NOMO-1 treated with dmso at 0.1 percent for 144 hours (cell line): ENCODE results near the gene ZNF407.
"Not testable (repeated sequence)": the region's sequence is repeated elsewhere in the genome, so short reads cannot be mapped to it uniquely, and the experiment has no call there.

ENCODE experiments used
- DNase-seq: peaks from one replicate; lab custom pipeline; 2025; ENCODE audit not compliant: unreplicated experiment; lab: John Stamatoyannopoulos, UW

Gene ZNF407

DNA sequence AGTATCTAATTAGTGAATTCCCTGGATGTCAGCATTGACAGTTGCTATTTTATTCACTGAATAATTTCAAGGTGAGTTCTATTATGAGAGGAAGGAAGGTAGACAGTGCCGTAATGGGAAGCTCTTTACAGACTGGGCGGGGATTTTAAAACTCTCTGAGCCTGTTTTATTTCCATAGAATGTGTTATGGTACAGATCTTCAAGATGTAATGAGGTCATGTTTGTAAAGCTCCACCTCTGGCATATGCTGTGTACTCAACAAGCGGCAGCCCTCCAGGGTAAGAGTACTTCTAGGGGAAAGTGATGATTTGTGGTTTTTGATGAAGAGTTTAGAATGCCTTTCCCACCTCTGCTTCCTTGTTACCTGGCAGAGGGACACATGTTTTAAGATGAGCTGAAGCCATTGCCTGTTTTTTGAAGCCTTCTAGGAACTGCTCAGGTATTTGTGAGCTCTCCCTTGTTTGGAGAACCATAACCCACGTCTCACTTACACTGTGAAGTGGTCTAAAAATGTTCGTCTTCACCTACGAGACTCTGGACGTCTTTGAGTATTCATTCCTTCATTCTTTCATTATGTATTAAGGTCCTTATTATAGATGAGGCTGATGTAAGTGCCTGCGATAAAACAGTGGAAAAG is 360.0 kb downstream of the ZNF407 start:
- DNase-seq, result no peak

DNA sequence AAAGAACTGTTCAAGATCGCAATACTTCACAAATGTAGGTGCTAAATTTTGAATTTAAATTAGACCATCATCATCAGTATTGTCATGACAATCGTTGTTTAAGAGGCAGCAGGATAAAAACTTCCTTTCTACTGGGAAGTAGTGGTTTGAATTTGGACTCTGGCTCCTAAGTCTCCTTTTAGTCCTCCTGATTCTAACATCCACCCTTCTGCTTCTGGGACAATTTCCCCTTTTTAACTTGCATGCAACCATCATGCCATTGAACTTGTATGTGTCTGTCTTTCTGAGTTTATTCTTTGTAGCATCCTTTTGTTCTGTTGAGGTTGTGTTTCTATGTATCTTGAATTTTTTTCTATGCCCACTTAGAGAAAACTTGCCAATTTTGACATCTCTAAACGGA is 361.5 kb downstream of the ZNF407 start:
- no peak for DNase-seq

DNA sequence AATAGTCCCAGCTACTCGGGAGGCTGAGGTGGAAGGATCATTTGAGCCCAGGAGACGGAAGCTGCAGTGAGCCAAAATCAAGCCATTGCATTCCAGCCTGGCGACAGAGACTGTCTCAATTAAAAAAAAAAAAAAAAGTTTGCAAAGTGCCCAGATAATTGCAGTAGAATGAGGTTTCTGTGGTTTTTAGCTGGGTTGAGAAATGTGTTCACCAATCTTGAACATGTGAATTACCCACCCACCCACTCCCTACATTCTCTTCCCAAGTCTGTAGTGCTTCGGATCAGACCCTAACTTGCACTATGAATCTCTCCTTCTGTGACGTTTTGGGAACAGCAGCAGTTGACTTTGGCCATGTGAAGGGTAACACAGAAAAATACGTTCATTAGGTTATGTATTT is 363.9 kb downstream of the ZNF407 start:
- DNase-seq, result no peak

DNA sequence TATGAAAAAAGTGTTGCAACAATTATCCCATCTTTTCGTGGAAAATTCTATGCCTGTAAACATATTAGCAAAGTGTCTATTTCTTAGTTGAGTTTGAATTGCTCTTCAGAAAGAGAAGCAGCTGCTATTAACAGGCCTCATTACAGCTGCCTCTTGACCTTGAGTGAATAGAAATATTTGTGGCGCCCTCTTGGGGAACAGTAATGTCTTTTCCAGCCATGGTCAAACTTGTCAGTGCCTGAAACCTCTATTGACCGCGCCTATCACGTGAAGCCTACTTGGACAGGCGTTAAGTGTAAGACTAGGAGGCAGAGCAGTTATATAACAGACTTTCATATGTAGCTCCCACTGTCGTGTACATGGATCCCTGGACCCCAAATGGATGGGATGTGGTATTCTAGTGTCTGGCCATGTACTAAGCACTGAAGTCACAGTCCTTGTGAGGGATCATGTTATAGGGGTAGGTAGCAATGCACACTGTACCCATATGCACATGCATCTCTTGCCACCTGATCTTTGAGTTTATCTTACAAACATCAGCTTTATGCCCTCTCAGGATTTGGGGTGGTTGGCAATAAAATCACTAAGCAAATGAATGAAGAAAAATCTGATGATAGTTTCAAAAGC is 366.3 kb downstream of the ZNF407 start:
- peak; percentile 2 for DNase-seq

GRCh38 chr18:74965682-74966081 is 368.0 kb downstream of the ZNF407 start:
- no peak for DNase-seq

GRCh38 chr18:74967438-74967837 is 369.8 kb downstream of the ZNF407 start:
- no peak for DNase-seq

GRCh38 chr18:74967979-74968378 is 370.3 kb downstream of the ZNF407 start:
- no peak for DNase-seq

GRCh38 chr18:74971358-74971757 is 373.7 kb downstream of the ZNF407 start:
- DNase-seq, result not testable (repeated sequence)

DNA sequence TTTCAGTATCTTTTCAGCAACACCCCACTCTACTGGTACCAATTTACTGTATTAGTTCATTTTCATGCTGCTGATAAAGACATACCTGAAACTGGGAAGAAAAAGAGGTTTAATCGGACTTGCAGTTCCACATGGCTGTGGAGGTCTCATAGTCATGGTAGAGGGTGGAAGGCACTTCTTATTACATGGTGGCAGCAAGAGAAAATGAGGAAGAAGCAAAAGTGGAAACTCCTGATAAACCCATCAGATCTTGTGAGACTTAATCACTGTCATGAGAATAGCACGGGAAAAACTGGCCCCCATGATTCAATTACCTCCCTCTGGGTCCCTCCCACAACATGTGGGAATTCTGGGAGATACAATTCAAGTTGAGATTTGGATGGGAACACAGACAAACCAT is 374.1 kb downstream of the ZNF407 start:
- not testable (repeated sequence) for DNase-seq

DNA sequence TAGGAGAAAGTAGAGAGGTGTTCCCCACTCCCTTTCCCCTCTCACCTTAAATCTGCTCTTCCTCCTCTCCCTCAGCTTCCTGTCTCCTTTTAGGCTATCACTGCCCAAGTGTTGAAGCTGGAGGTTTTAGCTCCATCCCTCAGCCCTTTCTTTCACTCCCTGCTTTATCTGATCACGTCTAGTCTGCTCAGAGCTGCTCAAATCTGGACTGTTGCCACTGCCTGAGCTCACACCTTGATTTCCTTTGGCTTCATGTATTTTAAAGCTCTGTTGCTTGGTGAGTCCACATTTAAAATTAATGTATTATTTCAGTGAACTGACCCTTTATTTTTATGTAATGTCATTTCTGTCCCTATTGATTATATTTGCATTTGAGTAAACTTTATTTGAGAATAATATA is 374.7 kb downstream of the ZNF407 start:
- DNase-seq, result no peak

- no peak for DNase-seq
Observed at GRCh38 chr18:74975001-74975400, 377.3 kb downstream of the ZNF407 start.

DNA sequence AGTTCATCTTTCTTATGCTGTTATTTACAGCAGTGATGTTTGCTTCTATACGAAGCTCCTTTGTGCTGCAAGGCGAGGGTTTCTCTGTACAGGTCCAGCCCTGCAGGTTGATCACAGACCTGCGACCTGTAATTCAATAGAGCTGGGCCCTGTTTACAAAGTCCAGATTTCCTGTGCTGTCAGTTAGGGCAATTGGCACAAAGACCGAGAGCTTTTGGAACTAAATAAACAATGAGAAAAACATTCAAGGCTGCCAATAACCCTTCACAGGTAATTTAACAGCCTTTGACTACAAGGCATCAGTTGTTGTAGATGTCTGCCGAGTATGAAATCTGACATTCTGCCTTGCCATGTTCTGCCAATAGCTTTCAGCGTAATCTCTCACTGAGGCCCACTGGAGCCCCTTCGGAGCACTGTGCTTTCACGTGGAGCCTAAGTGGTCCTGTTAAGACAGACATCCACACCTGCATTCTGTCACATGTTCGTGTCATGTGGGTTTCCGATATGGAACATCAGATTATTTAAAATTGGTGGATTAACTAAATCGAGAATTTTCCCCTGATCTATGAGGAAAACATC is 378.8 kb downstream of the ZNF407 start:
- no peak for DNase-seq

DNA sequence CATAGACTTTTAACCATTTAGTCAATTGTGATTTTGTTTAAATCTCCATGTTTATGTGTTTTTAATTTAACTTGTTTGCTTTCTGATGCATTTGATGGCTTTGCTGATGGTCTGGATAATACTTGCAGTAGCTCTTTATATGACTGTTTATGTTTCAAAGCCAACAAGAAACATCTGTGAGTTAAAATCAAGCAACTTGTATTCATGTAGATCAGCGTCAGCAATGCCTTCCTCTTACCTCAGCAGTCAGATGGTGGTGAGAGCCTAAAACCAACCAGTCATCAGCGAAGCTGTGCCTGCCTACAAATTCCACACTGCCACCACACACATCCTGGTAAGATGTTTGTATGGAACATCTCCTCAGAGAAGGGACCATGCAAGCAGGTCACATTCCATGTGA is 379.4 kb downstream of the ZNF407 start:
- no peak for DNase-seq

GRCh38 chr18:74980669-74981068 is 383.0 kb downstream of the ZNF407 start:
- DNase-seq, result no peak

- no peak for DNase-seq
Observed at GRCh38 chr18:74981476-74981875, 383.8 kb downstream of the ZNF407 start.

GRCh38 chr18:74982946-74983635 is 385.4 kb downstream of the ZNF407 start:
- peak; percentile 19 for DNase-seq

GRCh38 chr18:74989134-74989533 is 391.5 kb downstream of the ZNF407 start:
- no peak for DNase-seq

GRCh38 chr18:74990563-74991081 is 393.0 kb downstream of the ZNF407 start:
- peak; percentile 61 for DNase-seq

DNA sequence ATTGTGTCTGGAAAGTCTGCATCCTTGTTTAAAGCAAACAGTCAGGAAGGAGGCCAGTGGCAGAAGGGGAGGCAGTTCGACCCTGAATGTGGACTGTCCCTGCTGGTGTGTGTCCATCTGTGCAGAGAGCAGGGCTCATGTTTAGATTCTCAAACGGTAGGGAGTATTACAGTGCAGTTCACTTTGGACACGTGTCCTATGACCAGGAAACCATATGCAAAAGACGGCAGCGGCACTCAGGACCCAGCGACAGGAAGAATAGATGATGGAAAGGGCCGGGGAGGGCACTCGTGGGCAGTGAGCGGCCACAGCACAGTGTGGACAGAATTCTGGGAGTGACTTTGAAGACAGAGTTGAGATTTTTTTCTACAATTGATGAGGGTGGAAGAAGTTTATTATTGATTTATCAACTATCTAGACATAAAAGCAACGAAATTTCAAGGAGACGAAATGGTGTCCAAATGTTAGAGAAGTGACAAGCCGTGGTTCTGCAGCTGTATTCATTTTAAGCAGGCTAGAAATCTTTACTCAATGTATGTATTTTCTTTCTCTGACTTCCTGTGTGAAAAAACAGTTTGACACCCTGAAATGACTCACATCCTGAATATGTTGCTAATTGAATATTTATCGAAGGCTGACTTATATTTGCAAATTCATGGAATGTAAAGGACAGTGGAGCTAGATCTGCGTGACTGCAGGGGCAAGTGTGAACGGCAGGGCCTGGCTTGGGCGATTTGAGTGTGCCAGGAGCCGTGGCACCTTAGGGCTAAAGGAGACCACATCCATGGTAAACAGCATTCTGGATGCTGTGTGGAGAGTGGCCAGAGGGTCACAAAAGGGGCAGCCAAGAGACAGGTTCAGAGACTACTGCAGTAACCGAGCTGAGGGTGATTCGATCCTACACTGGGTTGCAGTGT is 397.1 kb downstream of the ZNF407 start:
- no peak for DNase-seq

DNA sequence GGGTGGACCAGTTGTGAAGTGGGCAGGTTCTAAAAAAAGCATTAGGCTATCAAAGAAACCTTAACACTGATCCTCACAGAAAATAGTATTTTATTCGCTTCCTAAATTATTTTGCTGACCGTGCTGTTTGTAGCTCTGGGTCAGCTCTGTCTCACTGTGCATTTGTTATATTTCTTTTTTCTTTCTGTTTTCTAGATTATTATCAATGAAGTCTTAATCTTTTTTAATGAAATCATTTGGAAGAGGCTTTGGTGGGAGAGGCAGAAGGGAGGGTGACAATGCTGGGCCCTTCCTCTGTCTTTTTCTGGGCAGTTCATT is 397.7 kb downstream of the ZNF407 start:
- no peak for DNase-seq

GRCh38 chr18:74996055-74996454 is 398.4 kb downstream of the ZNF407 start:
- DNase-seq, result no peak
